Caki2 (cell line): Measurements from ENCODE around the gene CASP10. TPM values are rescaled to one million over a fixed set of nuclear protein-coding genes. Genes with fewer than 3 reads are reported as not detected.
A peak's percentile ranks its signal among the peaks of the same experiment; 100 is the strongest.
"Not testable (repeated sequence)": the region's sequence is repeated elsewhere in the genome, so short reads cannot be mapped to it uniquely, and the experiment has no call there.

Experiments
- DNase-seq: peaks from one replicate; pipeline ENCODE4 v3.0.0-alpha.2; 2015; ENCODE audit warnings: low read depth
- in situ Hi-C: cut with HindIII; loops from 2 replicates; pipeline ENCODE4 v1.10.0; 2016; ENCODE audit warnings: low sequenced_read_pairs, low pct_unique_long_range_greater_than_20kb, mixed read lengths
- total RNA-seq: library from RNA; depleted of rRNA; stranded (reverse); fragments of >200 nt; shearing (Covaris generic); gene quantifications from 2 replicates; pipeline ENCODE4 v1.2.3, GENCODE V29; 2014; ENCODE audit warnings: low replicate concordance; rRNA removed

CASP10 gene, protein sequence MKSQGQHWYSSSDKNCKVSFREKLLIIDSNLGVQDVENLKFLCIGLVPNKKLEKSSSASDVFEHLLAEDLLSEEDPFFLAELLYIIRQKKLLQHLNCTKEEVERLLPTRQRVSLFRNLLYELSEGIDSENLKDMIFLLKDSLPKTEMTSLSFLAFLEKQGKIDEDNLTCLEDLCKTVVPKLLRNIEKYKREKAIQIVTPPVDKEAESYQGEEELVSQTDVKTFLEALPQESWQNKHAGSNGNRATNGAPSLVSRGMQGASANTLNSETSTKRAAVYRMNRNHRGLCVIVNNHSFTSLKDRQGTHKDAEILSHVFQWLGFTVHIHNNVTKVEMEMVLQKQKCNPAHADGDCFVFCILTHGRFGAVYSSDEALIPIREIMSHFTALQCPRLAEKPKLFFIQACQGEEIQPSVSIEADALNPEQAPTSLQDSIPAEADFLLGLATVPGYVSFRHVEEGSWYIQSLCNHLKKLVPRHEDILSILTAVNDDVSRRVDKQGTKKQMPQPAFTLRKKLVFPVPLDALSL
- 7.3 and 8.5 TPM in 2 replicates for total RNA-seq

DNA sequence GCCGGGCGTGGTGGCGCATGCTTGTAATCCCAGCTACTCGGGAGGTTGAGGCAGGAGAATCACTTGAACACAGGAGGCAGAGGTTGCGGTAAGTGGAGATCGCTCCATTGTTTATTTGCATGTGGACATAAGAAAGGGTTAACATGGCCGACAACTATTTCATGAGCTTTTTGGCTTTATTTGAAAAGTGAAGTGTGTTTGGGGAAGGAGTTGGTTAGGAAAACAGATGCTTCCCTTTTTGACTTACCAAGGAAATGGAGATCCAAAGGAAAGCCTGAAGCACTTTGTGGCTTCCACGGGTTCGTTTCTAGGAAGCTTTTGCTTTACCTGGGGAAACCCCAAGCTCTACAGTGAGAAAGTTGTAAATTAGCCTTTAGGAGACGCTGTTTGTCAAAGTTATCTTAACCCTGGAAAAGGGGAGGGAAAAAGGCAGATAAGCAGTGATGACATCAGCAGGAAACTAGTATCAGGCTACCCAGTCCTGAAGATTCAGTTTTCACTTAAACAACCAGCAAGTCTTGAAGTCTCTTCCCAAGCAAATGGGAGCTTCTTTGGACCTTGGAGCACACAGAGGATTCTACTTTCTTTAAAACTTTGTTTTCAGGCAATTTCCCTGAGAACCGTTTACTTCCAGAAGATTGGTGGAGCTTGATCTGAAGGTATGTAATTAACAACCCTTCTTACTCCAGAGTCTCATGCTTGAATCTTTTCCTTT lies at the start of gene CASP10:
Gene CASP10 (plus strand): TSS at position 492 of the 715 bp plus-strand sequence. CDS start 2,637 bp downstream, outside the sequence.
- DNase-seq = peak; percentile 88
- in situ Hi-C loops = no loop called here

DNA sequence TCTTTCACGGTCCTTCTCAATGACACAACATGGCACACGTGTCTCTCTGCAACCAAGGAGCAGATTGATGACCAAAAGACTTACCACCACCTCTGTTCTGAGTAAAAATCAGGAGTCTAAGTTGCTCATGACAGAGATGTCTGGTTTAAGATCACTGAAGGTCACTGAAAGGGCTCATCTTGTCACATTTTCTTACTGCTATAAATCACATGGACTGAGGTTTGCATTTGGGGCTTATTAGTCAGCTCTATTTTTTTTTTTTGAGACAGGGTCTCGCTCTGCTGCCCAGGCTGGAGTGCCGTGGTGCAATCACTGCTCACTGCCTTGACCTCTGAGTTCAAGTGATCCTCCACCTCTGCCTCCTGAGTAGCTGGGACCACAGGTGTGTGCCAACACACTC lies 47.6 kb upstream of the CASP10 start:
- in situ Hi-C loops = no loop called here
- peak; percentile 94 for DNase-seq

DNA sequence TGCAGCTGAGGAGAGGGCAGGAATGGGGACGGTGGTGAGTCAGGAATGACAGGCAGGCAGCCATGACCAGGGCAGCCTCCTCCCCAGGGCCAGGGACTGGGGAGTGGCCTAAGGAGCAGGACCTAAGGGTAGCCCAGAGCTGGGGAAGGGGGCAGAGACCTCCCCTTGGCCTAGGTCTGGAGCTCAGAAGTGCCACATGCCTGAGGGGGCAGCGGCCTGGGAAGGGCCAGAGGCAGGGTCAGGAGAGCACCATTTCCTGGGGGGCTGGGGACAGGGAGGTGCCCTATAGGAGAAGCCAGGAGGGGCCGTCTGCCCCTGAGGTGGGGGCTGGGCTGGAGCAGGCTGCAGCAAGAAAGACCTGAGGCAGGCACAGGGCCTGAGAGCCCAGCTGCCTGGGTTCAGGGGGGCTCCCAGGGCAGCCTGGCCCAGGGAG lies 46.0 kb upstream of the CASP10 start:
- in situ Hi-C loops = no loop called here
- DNase-seq = peak; percentile 51

DNA sequence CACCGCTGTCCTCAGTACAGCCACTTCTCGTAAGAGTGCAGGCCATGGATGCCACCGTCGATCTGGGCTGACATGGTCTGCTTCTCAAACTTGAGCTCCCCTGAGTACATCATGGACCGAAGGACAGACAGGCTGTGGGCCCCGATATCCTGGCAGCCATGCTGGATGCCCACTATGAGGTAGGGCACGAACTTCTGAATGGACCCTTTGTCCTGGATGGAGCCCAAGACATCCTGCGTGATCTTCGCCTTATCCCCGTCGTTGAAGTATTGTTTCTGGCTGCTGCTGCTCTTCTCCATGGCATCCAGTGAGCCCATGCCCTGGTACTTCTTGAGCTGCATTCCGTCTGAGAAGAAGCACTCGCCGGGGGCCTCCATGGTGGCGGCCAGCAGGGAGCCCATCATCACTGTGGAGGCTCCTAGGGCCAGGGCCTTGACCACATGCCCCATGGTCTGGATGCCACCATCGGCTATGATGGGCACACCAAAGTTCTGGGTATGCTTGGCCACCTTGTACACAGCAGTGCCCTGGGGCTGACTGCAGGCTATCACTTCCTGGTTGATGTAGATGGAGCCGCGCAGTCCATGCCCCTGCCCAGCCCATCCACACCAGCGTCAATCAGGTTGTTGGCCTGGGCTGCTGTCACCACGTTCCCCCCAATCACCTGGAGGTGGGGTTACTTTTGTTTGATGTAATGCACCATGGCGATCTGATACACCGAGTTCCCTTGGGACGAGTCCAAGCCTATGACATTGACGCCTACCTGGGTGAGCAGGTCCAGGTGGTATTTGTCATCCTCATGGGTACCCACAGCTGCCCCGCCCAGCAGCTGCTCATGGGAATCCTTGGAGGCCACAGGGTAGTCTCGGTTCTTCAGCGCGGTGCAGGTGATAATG lies 45.2 kb upstream of the CASP10 start:
- in situ Hi-C loops = no loop called here
- DNase-seq = no peak

DNA sequence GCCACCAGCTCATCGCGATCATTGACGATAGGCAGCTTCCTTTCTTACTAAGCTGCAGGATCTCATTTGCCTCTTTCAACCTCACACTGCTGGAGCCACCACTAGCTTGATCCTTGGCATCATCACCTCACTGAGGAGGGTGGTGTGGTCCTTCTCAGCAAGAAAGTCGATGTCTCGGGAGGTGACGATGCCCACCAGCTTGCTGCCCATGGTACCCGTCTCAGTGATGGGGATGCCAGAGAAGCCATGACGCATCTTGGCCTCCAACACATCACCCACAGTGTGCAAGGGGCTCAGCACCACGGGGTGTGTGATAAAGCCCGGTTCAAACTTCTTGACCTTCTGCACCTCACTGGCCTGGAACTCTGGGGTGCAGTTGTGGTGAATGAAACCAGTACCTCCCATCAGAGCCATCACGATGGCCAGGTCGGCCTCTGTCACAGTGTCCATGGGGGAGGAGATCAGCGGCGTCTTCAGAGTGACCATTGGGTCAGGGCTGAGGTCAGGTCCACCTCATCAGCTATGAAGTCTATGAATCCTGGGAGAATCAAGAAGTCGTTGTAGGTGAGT lies 44.5 kb upstream of the CASP10 start:
- in situ Hi-C loops = no loop called here
- no peak for DNase-seq

DNA sequence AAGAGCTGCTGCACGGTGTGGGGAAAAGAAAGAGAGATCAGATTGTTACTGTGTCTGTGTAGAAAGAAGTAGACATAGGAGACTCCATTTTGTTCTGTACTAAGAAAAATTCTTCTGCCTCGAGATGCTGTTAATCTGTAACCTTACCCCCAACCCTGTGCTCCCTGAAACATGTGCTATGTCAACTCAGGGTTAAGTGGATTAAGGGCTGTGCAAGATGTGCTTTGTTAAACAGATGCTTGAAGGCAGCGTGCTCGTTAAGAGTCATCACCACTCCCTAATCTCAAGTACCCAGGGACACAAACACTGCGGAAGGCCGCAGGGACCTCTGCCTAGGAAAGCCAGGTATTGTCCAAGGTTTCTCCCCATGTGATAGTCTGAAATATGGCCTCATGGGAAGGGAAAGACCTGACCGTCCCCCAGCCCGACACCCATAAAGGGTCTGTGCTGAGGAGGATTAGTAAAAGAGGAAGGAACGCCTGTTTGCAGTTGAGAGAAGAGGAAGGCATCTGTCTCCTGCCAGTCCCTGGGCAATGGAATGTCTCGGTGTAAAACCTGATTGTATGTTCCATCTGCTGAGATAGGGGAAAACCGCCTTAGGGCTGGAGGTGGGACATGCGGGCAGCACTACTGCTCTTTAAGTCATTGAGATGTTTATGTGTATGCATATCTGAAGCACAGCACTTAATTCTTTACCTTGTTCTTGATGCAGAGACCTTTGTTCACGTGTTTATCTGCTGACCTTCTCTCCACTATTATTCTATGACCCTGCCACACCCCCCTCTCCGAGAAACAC lies 43.8 kb upstream of the CASP10 start:
- in situ Hi-C loops, DNase-seq: not testable (repeated sequence)

DNA sequence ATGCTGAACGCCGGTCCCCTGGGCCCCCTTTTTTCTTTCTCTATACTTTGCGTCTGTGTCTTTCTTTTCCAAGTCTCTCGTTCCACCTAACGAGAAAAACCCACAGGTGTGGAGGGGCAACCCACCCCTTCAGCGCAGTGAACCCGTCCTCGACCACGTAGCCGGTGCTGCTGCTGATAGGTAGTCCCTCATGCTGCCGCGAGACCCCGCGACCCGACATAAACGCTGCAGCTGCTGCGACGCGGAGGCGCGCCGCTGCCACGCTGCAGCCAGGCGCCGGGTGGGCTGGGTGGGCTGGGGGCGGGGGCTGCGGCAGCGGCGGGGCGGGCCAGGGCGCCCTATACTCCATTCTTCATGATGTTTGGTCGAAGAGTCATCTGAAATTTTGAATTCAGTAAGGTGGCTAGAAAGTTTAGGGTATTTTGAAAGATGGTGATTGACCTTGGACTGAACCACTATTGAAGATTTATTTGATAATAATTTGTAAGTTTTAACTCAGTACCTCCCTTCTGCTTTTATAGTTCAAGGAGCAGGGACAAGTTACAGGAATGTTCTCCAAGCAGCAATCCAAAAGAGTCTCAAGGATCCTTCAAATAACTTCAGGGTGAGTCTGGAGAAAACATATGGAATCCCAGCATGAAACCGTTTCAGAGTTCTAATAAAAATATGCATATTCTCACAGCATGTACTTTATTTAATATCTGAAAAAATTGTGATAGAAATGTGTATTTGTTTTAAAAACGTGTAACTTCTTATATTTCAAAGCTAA lies 42.9 kb upstream of the CASP10 start:
- DNase-seq = no peak
- in situ Hi-C loops = no loop called here

DNA sequence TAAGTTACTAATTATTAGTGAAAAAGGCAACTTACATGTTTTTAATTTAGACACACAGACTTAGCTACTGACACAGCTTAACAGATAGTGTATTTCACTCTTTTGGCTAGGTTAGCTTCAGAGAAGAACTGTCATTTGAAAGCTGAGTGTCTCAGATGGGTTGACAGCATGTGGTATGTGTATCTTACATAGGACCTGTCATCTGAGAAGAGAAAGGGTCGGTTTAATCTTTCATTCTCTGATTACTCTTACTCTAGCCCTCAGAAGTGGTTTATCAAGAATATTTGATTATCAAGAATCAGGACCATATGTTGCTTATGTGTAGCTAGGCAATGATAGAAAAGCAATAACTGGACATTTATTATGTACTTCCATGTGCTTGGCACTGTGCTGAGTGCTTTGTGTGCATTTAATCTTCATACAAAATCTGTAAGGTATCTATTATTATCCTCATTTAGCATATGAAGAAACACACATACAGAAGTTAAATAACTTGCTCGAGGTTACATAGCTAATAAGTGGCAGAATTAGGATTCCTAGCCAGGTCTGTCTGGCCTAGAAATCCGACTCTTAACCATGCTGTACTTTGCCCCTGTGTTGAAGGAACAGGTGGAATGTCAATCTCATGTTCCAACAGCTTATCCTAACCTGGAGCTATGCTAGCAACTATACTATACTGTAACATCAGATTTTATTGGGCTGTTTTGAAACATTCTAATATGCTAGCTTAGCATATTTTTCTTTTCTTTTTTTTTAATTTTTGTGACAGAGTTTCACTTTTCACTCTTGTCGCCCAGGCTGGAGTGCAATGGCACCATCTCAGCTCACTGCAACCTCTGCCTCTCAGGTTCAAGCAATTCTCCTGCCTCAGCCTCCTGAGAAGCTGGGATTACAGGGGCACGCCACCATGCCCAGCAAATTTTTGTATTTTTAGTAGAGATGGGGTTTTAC lies 38.6 kb upstream of the CASP10 start:
- in situ Hi-C loops = no loop called here
- no peak for DNase-seq

DNA sequence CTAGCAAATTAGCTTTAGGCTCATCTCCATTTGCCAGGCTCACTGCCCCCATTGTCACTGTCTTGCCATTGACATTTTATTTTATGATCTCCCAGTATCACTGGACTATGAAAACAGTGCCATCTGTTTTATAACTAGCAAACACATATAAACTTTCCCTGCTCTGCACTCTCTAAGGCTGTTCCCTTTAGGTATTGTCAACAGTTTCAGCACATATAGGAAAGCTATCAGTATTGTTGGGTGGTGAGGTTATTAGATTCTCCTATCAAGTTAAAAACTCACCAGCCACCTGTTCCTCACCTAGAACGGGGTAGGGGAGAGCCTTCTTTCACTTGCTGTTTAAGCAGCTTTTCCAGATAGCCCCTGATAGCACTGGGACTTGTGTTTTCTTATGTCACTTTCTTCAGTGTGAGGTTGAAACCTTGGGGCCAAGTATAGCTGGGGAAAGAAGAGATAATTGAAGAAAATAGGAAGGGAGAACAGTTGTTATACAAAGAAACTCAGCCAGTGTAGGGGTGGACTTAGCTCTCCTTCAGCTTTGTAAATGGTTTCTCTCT lies 34.4 kb upstream of the CASP10 start:
- in situ Hi-C loops = no loop called here

DNA sequence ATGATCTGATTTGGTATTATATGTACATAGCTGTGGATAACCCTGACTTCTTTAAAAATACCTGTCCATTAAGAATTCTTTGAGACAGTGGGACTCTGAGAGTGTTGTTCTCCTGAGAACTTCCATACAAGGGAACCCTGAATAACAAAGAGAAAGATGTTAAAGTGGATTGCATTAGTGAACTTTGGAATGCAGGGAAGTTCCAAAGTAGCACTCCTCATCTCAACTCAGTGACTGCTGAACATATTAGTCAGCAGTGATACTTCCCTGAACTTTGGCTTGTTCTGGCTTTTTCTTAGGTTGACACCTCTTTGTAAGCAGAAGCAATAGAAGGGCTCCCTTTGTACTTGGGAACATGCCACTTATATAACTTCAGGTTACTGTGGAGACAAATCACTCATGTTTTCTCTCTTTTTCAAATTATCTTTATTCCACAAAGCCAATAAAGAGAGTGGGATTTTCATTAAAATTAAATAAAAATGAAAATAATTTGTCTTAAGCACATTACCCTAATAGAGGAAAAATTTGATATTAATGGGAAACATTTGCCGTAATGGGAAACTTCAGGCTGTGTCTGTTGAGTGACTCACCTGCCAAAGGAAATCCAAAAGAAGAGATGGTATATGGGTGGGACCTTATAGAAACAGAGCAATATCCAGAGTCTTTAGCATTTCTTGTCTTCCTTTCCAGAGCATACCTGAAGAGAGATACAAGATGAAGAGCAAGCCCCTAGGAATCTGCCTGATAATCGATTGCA lies 33.7 kb upstream of the CASP10 start:
- in situ Hi-C loops = no loop called here

More for the DNA sequence above, 34.4 kb upstream of the CASP10 start:
- no peak for DNase-seq

DNA sequence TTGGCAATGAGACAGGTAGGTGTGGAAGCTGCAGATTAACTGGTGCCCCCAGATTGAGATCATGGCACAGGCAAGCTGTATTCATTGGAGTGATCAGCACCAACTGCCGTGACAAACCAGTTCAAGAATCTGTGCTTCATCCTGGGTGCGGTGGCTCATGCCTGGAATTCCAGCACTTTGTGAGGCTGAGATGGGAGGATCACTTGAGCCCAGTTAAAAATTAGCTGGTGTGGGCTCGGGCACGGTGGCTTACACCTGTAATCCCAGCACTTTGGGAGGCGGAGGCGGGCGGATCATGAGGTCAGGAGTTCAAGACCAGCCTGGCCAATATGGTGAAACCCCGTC lies 33.1 kb upstream of the CASP10 start:
- peak; percentile 90 for DNase-seq
- in situ Hi-C loops = loop anchor here (5.0 kb wide), 1 partner anchor 32 kb away; the partner anchor contains the start of gene CFLAR

More for the DNA sequence above, 33.7 kb upstream of the CASP10 start:
- DNase-seq = peak; percentile 89

DNA sequence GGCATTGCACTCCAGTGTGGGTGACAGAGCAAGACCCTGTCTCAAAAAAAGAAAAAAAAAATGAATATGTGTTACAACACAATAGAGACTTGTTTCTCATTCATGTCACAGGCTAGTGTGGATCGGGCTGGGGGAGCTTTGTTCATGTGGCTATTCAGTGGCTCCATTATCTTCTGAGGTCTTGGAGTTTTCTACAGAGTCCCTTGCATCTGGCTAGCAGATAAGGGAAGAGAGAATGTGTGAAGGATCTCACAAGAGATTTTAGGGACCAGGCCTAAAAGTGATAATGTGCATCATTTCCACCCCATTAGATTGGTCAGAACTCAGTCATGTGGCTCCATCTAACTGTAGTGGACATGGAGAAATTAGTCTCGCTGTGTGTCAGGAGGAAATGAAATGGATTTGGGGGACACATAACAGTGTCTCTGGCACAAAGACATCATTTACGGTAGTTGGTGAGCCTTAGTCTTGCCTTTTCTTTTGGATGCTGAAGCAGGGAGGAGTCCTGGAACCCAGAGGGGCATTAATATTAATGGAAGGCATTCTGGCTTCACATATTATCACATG lies 32.4 kb upstream of the CASP10 start:
- no peak for DNase-seq
- in situ Hi-C loops = loop anchor here (5.0 kb wide), 1 partner anchor 33 kb away; the partner anchor contains the start of gene CFLAR

DNA sequence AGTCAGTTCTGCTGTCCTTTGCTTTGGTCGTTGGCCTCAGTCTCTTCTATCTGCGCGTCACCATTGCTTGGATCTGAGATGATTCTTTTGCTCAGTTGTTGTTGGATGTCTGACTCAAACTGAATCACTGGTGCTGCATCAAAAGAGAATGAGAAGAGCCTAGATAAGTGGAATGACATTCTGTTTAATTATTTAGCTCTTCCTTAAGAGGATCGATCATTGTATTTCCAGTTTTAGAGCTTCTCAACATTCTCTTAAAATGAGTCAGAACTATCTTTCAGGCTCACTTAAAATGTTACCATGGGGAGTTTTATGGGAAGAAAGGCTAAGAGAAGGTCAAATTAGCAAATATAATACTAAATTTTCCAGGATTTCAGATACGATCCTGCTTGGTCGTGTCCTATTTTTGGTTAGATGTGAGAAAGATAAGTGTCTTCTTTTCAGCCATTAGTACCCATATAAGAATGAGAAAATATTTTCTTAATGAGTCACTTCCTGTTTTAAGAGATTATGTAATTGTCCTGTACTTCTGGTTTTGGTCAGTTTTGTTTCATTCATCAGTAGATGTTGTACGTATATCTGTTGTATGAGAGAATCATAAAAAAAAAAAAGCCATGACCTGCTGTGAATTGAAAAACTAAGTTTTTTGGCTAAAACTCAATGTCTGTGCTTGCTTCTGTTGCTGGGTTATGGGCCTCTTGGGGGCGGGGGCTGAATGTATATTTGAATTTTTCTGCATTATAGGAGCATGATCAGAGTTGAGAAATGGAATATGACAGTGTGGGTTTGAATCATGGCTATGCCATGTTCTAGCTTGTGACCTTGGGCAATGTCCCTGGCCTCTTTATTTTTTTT lies 31.6 kb upstream of the CASP10 start:
- peak; percentile 95 for DNase-seq
- in situ Hi-C loops = loop anchor here (5.0 kb wide), 1 partner anchor 34 kb away; the partner anchor contains the start of gene CFLAR
